ENCODE data around the gene KHK. TPM values are rescaled to one million over a fixed set of nuclear protein-coding genes. Genes with fewer than 3 reads are reported as not detected.

Gene KHK
- total RNA-seq, 1 donor = 0.36 TPM

- H3K9me3 ChIP-seq (ENCODE audit: low read depth, low read length) = no peaks in the 10 kb centered on the region
- TF ChIP-seq CTCF (IDR thresholded peaks at IDR 0.05; ENCODE audit: extremely low read depth, low read depth, low read length) = no peak
- no peak for DNase-seq (ENCODE audit: insufficient read length, low spot score, missing footprints)
- no peak overlapping the region for H3K4me2 ChIP-seq (ENCODE audit: insufficient read depth, low read length)
- H3K79me2 ChIP-seq (ENCODE audit: insufficient read depth, low read length) = peaks cover 2% of the 10 kb centered on the region
- H3K4me1 ChIP-seq (ENCODE audit: insufficient read depth, low read length) = peaks cover 12% of the 10 kb centered on the region
- no peak overlapping the region for H2AFZ ChIP-seq (ENCODE audit: low read length)
- no peak overlapping the region for H3K4me3 ChIP-seq (ENCODE audit: insufficient read depth, low read length)
- H3K36me3 ChIP-seq (ENCODE audit: insufficient read depth, low read length) = peaks cover 39% of the 10 kb centered on the region
- H3K27me3 ChIP-seq (ENCODE audit: insufficient read depth, low read length) = no peaks in the 10 kb centered on the region
- no peak overlapping the region for H3K27ac ChIP-seq (ENCODE audit: low read depth, low read length)
- peaks cover 3% of the 10 kb centered on the region for H4K20me1 ChIP-seq (ENCODE audit: insufficient read depth, low read length)
These were observed 32.8 kb upstream of the KHK start for GRCh38 chr2:27053776-27054175.

GRCh38 chr2:27054721-27055120 is 31.9 kb upstream of the KHK start:
- Histone ChIP-seq H3K79me2 (ENCODE audit: insufficient read depth, low read length) (peaks cover 2% of the 10 kb centered on the region), H3K9me3 (ENCODE audit: low read depth, low read length) (no peaks in the 10 kb centered on the region), H3K4me3 (ENCODE audit: insufficient read depth, low read length) (no peak overlapping the region), H3K27ac (ENCODE audit: low read depth, low read length) (no peak overlapping the region), H3K36me3 (ENCODE audit: insufficient read depth, low read length) (peaks cover 43% of the 10 kb centered on the region), H2AFZ (ENCODE audit: low read length) (no peak overlapping the region), H4K20me1 (ENCODE audit: insufficient read depth, low read length) (peaks cover 5% of the 10 kb centered on the region), H3K4me1 (ENCODE audit: insufficient read depth, low read length) (peaks cover 8% of the 10 kb centered on the region), H3K27me3 (ENCODE audit: insufficient read depth, low read length) (no peaks in the 10 kb centered on the region), H3K4me2 (ENCODE audit: insufficient read depth, low read length) (no peak overlapping the region)
- no peak for TF ChIP-seq CTCF (IDR thresholded peaks at IDR 0.05; ENCODE audit: extremely low read depth, low read depth, low read length)
- DNase-seq (ENCODE audit: insufficient read length, low spot score, missing footprints) = no peak

GRCh38 chr2:27057184-27057583 is 29.4 kb upstream of the KHK start:
- Histone ChIP-seq H3K27me3 (ENCODE audit: insufficient read depth, low read length) (no peaks in the 10 kb centered on the region), H3K4me3 (ENCODE audit: insufficient read depth, low read length) (no peak overlapping the region), H4K20me1 (ENCODE audit: insufficient read depth, low read length) (peaks cover 3% of the 10 kb centered on the region), H3K36me3 (ENCODE audit: insufficient read depth, low read length) (peaks cover 46% of the 10 kb centered on the region), H3K9me3 (ENCODE audit: low read depth, low read length) (no peaks in the 10 kb centered on the region), H3K4me1 (ENCODE audit: insufficient read depth, low read length) (peaks cover 2% of the 10 kb centered on the region), H3K4me2 (ENCODE audit: insufficient read depth, low read length) (no peak overlapping the region), H2AFZ (ENCODE audit: low read length) (no peak overlapping the region), H3K27ac (ENCODE audit: low read depth, low read length) (no peak overlapping the region), H3K79me2 (ENCODE audit: insufficient read depth, low read length) (no peaks in the 10 kb centered on the region)
- TF ChIP-seq CTCF (IDR thresholded peaks at IDR 0.05; ENCODE audit: extremely low read depth, low read depth, low read length) = no peak
- no peak for DNase-seq (ENCODE audit: insufficient read length, low spot score, missing footprints)

GRCh38 chr2:27058210-27058609 is 28.4 kb upstream of the KHK start:
- Histone ChIP-seq H2AFZ (ENCODE audit: low read length) (no peak overlapping the region), H3K9me3 (ENCODE audit: low read depth, low read length) (no peaks in the 10 kb centered on the region), H3K79me2 (ENCODE audit: insufficient read depth, low read length) (no peaks in the 10 kb centered on the region), H3K4me2 (ENCODE audit: insufficient read depth, low read length) (no peak overlapping the region), H3K36me3 (ENCODE audit: insufficient read depth, low read length) (peaks cover 54% of the 10 kb centered on the region), H3K27me3 (ENCODE audit: insufficient read depth, low read length) (no peaks in the 10 kb centered on the region), H4K20me1 (ENCODE audit: insufficient read depth, low read length) (peaks cover 3% of the 10 kb centered on the region), H3K27ac (ENCODE audit: low read depth, low read length) (no peak overlapping the region), H3K4me1 (ENCODE audit: insufficient read depth, low read length) (no peaks in the 10 kb centered on the region), H3K4me3 (ENCODE audit: insufficient read depth, low read length) (no peak overlapping the region)
- no peak for DNase-seq (ENCODE audit: insufficient read length, low spot score, missing footprints)
- no peak for TF ChIP-seq CTCF (IDR thresholded peaks at IDR 0.05; ENCODE audit: extremely low read depth, low read depth, low read length)

Data from osteoblast (primary cell).